ENCODE measurements around the gene UNC79. TPM values are rescaled to one million over a fixed set of nuclear protein-coding genes. Genes with fewer than 3 reads are reported as not detected.

UNC79 gene
- total and polyA plus RNA-seq, 4 donors, result 0.03 to 0.94 (median 0.14) TPM

- Histone ChIP-seq H3K9ac (ENCODE audit: insufficient read depth in 1 of 2, low read length in 2 of 2) (no peak overlapping the region), H3K4me3 (no peak overlapping the region), H3K4me1 (ENCODE audit: control insufficient read depth in 5 of 5, insufficient read depth in 5 of 5, low read length in 5 of 5) (no peaks in the 10 kb centered on the region), H3K36me3 (ENCODE audit: control insufficient read depth in 4 of 4, insufficient read depth in 4 of 4, low read length in 4 of 4) (no peaks in the 10 kb centered on the region), H3K27me3 (ENCODE audit: control insufficient read depth in 3 of 3, insufficient read depth in 3 of 3, low read length in 2 of 3) (peaks cover 0 to 11% (median 0%) of the 10 kb centered on the region in 3 donors), H3K27ac (ENCODE audit: low read depth in 1 of 2, low read length in 1 of 2) (no peak overlapping the region), H3K9me3 (ENCODE audit: control insufficient read depth in 4 of 4, insufficient read depth in 3 of 4, low read length in 3 of 4) (peaks cover 0 to 4% (median 0%) of the 10 kb centered on the region in 4 donors)
- 82 to 88% methylated on average over 16 of the region's 16 CpGs for WGBS, 2 donors
- no peak for TF ChIP-seq CTCF (IDR thresholded peaks at IDR 0.05; ENCODE audit: control extremely low read depth, extremely low read depth)
- no peak for ATAC-seq (ENCODE audit: insufficient read depth, low FRiP score)
- no peak for DNase-seq
These were observed 260.5 kb downstream of the UNC79 start for GRCh38 chr14:93691042-93691780.

GRCh38 chr14:93693914-93694313 lies 263.2 kb downstream of the UNC79 start:
- Histone ChIP-seq H3K27me3 (ENCODE audit: control insufficient read depth in 3 of 3, insufficient read depth in 3 of 3, low read length in 2 of 3) (peaks cover 0 to 2% (median 0%) of the 10 kb centered on the region in 3 donors), H3K27ac (ENCODE audit: low read depth in 1 of 2, low read length in 1 of 2) (no peak overlapping the region), H3K4me1 (ENCODE audit: control insufficient read depth in 5 of 5, insufficient read depth in 5 of 5, low read length in 5 of 5) (no peaks in the 10 kb centered on the region), H3K9ac (ENCODE audit: insufficient read depth in 1 of 2, low read length in 2 of 2) (no peak overlapping the region), H3K9me3 (ENCODE audit: control insufficient read depth in 4 of 4, insufficient read depth in 3 of 4, low read length in 3 of 4) (peaks cover 0 to 7% (median 1%) of the 10 kb centered on the region in 4 donors), H3K4me3 (no peak overlapping the region), H3K36me3 (ENCODE audit: control insufficient read depth in 4 of 4, insufficient read depth in 4 of 4, low read length in 4 of 4) (no peaks in the 10 kb centered on the region)
- WGBS, 2 donors, result 59 to 66% methylated on average over 6 of the region's 6 CpGs
- DNase-seq (no peak), ATAC-seq (ENCODE audit: insufficient read depth, low FRiP score) (no peak)
- no peak for TF ChIP-seq CTCF (IDR thresholded peaks at IDR 0.05; ENCODE audit: control extremely low read depth, extremely low read depth)

- ATAC-seq (ENCODE audit: insufficient read depth, low FRiP score) (no peak), DNase-seq (no peak)
- no peak overlapping the region for H3K27ac ChIP-seq (ENCODE audit: low read depth in 1 of 2, low read length in 1 of 2)
- TF ChIP-seq CTCF (IDR thresholded peaks at IDR 0.05; ENCODE audit: control extremely low read depth, extremely low read depth), result no peak
- H3K36me3 ChIP-seq (ENCODE audit: control insufficient read depth in 4 of 4, insufficient read depth in 4 of 4, low read length in 4 of 4), result no peaks in the 10 kb centered on the region
- H3K9ac ChIP-seq (ENCODE audit: insufficient read depth in 1 of 2, low read length in 2 of 2), result no peak overlapping the region
- peaks cover 0 to 3% (median 1%) of the 10 kb centered on the region in 4 donors for H3K9me3 ChIP-seq (ENCODE audit: control insufficient read depth in 4 of 4, insufficient read depth in 3 of 4, low read length in 3 of 4)
- H3K4me1 ChIP-seq (ENCODE audit: control insufficient read depth in 5 of 5, insufficient read depth in 5 of 5, low read length in 5 of 5), result no peaks in the 10 kb centered on the region
- no peak overlapping the region for H3K4me3 ChIP-seq
- no peaks in the 10 kb centered on the region for H3K27me3 ChIP-seq (ENCODE audit: control insufficient read depth in 3 of 3, insufficient read depth in 3 of 3, low read length in 2 of 3)
These were observed 270.2 kb downstream of the UNC79 start for GRCh38 chr14:93700928-93701327.

Measured in lung (tissue), 12 donors.